GM10248 (cell line): ENCODE data around the gene SEC16A.

Source experiments
- CTCF ChIA-PET: fragments of 300-600 bp; sonication (Branson Sonifier 250); formaldehyde crosslinking; extraction: SDS; loops from one replicate; lab custom pipeline; 2021; ENCODE audit warnings: antibody characterized with exemption; lab: Yijun Ruan, JAX
- POLR2A ChIA-PET: fragments of 350-650 bp; sonication (Branson Sonifier 250); formaldehyde crosslinking; extraction: SDS; loops from one replicate; lab custom pipeline; 2020; ENCODE audit warnings: antibody characterized with exemption; lab: Yijun Ruan, JAX
- DNase-seq: peaks from one replicate; pipeline ENCODE4 v3.0.0; 2012; ENCODE audit errors: extremely low spot score
- TF ChIP-seq, protein P1 (sequence below): IDR thresholded peaks from 2 replicates; pipeline ENCODE4 v1.5.1; 2012; ENCODE audit warnings: mild to moderate bottlenecking, low read depth; ENCODE audit errors: extremely low read depth, missing control alignments, control extremely low read depth

SEC16A gene

DNA sequence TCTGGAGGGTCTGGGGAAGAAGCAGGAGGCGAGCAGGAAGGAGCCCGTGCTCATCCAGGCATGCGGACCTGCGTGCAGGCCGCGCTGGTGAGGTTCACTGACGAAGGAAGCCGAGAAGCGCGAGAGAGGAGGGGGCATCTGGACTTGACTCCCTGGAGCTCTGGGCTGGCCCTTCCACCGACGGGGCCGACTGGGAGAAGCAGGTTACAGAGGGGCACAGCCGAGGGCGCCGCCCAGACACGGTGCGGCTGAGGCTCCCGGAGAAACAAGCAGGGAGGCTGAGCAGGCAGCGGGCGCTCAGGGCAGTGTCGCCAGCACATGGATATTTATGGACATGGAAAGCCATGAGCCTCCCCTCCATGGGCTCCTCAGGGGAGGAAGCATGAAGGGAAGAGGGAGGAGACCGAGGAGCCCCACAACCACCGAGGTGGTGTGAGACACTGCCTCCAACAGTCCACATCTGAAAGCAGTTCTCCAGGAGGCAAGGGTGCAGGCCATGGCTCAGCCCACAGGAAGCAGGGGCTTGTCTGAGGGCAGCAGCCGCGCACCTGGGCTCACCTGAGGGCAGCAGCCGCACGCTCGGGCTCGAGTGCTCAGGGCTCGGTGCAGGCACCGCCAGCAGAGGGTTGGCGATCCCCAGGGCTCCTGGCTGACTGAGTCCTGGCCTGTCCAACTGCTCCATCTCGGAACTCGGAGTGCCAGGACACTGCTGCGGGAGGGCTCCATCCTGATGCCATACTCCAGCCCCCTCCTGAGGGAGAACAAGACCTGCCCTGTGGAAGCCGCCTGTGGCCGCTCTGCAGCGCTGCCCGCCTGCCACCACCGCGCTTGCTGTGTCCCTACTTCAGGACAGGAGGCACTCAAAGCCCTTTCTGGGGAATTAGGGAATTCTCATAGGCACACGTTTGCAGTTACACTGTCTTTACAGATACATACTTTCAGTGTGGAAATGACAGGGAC is 27.5 kb downstream of the SEC16A start:
- no peak for DNase-seq
- TF ChIP-seq, protein P1, sequence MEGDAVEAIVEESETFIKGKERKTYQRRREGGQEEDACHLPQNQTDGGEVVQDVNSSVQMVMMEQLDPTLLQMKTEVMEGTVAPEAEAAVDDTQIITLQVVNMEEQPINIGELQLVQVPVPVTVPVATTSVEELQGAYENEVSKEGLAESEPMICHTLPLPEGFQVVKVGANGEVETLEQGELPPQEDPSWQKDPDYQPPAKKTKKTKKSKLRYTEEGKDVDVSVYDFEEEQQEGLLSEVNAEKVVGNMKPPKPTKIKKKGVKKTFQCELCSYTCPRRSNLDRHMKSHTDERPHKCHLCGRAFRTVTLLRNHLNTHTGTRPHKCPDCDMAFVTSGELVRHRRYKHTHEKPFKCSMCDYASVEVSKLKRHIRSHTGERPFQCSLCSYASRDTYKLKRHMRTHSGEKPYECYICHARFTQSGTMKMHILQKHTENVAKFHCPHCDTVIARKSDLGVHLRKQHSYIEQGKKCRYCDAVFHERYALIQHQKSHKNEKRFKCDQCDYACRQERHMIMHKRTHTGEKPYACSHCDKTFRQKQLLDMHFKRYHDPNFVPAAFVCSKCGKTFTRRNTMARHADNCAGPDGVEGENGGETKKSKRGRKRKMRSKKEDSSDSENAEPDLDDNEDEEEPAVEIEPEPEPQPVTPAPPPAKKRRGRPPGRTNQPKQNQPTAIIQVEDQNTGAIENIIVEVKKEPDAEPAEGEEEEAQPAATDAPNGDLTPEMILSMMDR: no peak
- ChIA-PET POLR2A (no interaction called here), CTCF (interaction anchor here (1.6 kb wide), 1 partner anchor 13 kb away, joined by 4 read pairs; no protein-coding TSS in a partner anchor)

DNA sequence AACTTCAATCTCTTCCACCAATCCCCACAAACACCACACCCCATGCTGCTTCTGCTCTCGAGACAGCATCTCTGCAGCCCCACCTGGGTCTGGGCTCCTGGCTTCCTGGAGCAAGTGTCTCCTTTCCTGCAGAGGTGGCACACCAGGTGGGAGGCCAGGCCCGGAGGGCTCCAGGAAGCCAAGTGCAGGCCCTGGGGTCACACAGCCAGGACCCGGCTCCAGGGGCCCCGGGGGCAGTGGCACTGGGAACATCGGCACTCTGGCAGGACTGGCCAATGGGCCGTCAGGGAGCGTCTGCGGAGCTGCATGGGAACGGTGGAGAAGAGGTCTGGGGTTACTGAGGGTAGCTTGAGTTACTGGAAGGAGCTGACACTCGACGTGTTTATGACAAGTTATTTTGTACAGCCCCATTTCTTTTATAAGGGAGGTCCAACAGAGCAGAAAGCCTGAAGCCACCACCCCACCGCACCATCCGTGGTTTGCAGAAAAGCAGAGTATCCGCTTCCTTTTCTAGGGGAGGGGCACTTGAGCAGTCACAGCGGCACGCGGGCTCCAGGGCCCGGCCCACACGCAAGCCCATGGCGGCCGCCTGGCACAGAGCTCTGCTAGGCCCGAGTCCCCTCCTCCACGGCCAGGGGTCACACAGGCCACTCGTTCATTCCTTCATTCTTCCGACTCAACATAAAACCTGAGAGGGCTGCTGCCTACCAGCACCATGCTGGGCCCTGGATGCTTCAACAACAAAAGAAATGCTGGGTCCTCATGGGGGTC is 28.6 kb downstream of the SEC16A start:
- TF ChIP-seq, protein P1: no peak
- DNase-seq: no peak
- CTCF ChIA-PET: interaction anchor here (0.7 to 1.6 kb wide), 4 partner anchors 11 to 91 kb away, joined by 3 to 4 read pairs (median 4); partner anchors contain the start of gene DNLZ
- POLR2A ChIA-PET: no interaction called here

GRCh38 chr9:136453326-136453725 is 29.5 kb downstream of the SEC16A start:
- ChIA-PET CTCF (interaction anchor here (1.3 kb wide), 1 partner anchor 90 kb away, joined by 4 read pairs; the partner anchor contains the start of gene DNLZ), POLR2A (no interaction called here)
- no peak for DNase-seq
- TF ChIP-seq, protein P1: no peak

GRCh38 chr9:136451221-136451877 is 31.5 kb downstream of the SEC16A start:
- ChIA-PET CTCF (interaction anchor here (0.8 kb wide), 1 partner anchor 12 kb away, joined by 3 read pairs; no protein-coding TSS in a partner anchor), POLR2A (no interaction called here)
- TF ChIP-seq, protein P1: no peak
- no peak for DNase-seq

- CTCF ChIA-PET: interaction anchor here (1.0 to 1.5 kb wide), 2 partner anchors 8 to 39 kb away, joined by 3 read pairs; partner anchors contain the start of genes ENTR1 and PMPCA
- POLR2A ChIA-PET: no interaction called here
- TF ChIP-seq, protein P1: no peak
- DNase-seq: no peak
Measured at GRCh38 chr9:136448655-136449054, 34.2 kb downstream of the SEC16A start.
